ENCODE results near the gene TULP3.
"Not testable (repeated sequence)": the region's sequence is repeated elsewhere in the genome, so short reads cannot be mapped to it uniquely, and the experiment has no call there.

Gene TULP3

DNA sequence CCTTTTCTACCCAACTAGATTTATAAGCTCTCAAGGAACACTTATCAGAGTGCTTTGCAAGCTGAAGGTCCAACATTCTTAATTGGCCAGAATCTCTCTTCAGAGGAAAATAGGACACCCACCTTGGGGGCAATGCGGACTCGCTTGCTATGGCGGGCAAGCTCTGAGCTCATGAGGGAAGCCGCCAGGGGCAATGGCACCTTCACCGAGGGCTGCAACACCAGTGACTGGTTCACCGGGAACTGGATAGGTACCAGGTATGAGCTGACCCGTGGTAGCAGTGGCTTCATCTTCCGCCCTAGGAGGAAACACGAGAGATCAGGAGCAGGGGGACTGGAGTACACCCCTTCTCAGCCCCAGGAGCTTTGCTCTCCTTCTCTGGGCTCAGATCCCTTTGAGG lies 26.5 kb upstream of the TULP3 start:
- Histone ChIP-seq H3K4me2 (no peak overlapping the region), H3K27me3 (ENCODE audit: insufficient read depth, low read depth) (no peaks in the 10 kb centered on the region), H2AFZ (ENCODE audit: low read depth) (no peak overlapping the region), H3K4me1 (ENCODE audit: low read depth, poor library complexity, severe bottlenecking) (no peaks in the 10 kb centered on the region), H3K9ac (no peak overlapping the region), H3K27ac (no peak overlapping the region), H3K79me2 (ENCODE audit: insufficient read depth, low read depth) (no peaks in the 10 kb centered on the region), H4K20me1 (ENCODE audit: insufficient read depth) (no peaks in the 10 kb centered on the region), H3K4me3 (IDR thresholded peaks at IDR 0.05; ENCODE audit: insufficient read depth, low read depth, low read length) (no peak overlapping the region), H3K36me3 (ENCODE audit: insufficient read depth) (peaks cover 10% of the 10 kb centered on the region; the same call in 1 of the 2 replicates)
- TF ChIP-seq, protein P1, sequence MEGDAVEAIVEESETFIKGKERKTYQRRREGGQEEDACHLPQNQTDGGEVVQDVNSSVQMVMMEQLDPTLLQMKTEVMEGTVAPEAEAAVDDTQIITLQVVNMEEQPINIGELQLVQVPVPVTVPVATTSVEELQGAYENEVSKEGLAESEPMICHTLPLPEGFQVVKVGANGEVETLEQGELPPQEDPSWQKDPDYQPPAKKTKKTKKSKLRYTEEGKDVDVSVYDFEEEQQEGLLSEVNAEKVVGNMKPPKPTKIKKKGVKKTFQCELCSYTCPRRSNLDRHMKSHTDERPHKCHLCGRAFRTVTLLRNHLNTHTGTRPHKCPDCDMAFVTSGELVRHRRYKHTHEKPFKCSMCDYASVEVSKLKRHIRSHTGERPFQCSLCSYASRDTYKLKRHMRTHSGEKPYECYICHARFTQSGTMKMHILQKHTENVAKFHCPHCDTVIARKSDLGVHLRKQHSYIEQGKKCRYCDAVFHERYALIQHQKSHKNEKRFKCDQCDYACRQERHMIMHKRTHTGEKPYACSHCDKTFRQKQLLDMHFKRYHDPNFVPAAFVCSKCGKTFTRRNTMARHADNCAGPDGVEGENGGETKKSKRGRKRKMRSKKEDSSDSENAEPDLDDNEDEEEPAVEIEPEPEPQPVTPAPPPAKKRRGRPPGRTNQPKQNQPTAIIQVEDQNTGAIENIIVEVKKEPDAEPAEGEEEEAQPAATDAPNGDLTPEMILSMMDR (conservative IDR thresholded peaks at IDR 0.05; ENCODE audit: low read depth, low read length): no peak

DNA sequence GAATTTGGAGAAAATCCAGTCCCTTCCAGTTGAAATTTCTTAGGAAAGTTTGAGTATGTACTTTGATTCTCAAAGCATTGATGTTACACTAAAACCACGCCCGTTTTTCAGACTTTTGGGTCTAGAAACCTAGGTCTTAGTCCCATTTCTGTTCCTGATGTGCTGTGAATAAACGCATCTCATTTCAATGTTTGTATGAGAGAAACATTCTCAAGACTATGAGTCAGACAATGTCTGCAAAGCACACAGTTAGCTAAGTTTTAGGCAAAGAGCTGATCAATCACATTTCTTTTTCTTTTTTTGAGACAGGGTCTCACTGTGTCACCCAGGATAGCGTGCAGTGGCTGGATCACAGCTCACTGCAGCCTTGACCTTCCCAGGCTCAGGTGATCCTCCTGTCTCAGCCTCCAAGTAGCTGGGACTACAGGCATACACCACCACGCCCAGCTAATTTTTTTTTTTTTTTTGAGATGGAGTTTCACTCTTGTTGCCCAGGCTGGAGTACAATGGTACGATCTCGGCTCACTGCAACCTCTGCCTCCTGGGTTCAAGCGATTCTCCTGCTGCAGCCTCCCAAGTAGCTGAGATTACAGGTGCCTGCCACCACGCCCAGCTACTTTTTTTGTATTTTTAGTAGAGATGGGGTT lies 21.6 kb upstream of the TULP3 start:
- H3K27me3 ChIP-seq (ENCODE audit: insufficient read depth, low read depth); H3K4me1 ChIP-seq (ENCODE audit: low read depth, poor library complexity, severe bottlenecking); H2AFZ ChIP-seq (ENCODE audit: low read depth); H3K27ac ChIP-seq; H3K9ac ChIP-seq; H4K20me1 ChIP-seq (ENCODE audit: insufficient read depth); H3K36me3 ChIP-seq (ENCODE audit: insufficient read depth); H3K4me3 ChIP-seq (IDR thresholded peaks at IDR 0.05; ENCODE audit: insufficient read depth, low read depth, low read length); H3K4me2 ChIP-seq: not testable (repeated sequence)
- H3K79me2 ChIP-seq (ENCODE audit: insufficient read depth, low read depth): peaks cover 22% of the 10 kb centered on the region; the same call in 1 of the 2 replicates

DNA sequence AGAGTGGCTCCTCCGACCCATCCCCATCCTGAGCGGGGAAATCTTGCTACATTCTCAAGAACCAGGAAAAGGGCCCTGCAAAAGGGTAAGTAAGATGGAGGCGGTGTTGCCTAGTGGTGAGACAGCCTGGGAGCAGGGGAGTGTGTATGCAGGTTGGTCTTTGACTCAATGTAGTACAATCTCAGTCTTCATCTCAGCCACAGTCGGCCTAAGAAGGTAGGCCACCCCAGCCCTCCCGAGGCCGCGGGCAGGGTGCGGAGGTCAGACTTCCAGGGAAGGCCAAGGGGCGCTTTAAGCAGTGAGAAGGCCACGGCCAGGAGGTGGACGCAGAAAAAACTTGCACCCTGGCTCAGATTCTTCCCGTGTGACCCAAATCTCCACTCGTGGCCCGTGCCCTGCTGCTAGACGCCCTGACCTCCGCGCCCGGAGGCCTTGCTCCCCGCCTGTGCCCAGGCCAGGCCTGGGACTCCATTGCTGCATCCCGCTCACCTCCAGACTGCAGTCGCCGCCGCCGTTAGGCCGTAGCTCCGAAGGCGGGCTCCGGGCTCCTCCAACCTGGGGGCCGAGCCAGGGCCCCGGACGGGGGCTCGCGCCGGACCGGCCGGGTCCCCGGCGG lies 14.2 kb upstream of the TULP3 start:
- H4K20me1 ChIP-seq (ENCODE audit: insufficient read depth): no peaks in the 10 kb centered on the region
- peak overlapping the region; percentile 66 for H3K4me2 ChIP-seq
- H3K27me3 ChIP-seq (ENCODE audit: insufficient read depth, low read depth): no peaks in the 10 kb centered on the region
- peak overlapping the region; percentile 93 for H3K9ac ChIP-seq
- peaks cover 72% of the 10 kb centered on the region for H3K79me2 ChIP-seq (ENCODE audit: insufficient read depth, low read depth)
- H3K4me1 ChIP-seq (ENCODE audit: low read depth, poor library complexity, severe bottlenecking): peaks cover 14% of the 10 kb centered on the region
- H3K36me3 ChIP-seq (ENCODE audit: insufficient read depth): no peaks in the 10 kb centered on the region; the same call in 1 of the 2 replicates
- peak overlapping the region; percentile 89 for H3K27ac ChIP-seq
- TF ChIP-seq, protein P1 (conservative IDR thresholded peaks at IDR 0.05; ENCODE audit: low read depth, low read length): no peak
- H2AFZ ChIP-seq (ENCODE audit: low read depth): peak overlapping the region; percentile 62
- no peak overlapping the region for H3K4me3 ChIP-seq (IDR thresholded peaks at IDR 0.05; ENCODE audit: insufficient read depth, low read depth, low read length)

DNA sequence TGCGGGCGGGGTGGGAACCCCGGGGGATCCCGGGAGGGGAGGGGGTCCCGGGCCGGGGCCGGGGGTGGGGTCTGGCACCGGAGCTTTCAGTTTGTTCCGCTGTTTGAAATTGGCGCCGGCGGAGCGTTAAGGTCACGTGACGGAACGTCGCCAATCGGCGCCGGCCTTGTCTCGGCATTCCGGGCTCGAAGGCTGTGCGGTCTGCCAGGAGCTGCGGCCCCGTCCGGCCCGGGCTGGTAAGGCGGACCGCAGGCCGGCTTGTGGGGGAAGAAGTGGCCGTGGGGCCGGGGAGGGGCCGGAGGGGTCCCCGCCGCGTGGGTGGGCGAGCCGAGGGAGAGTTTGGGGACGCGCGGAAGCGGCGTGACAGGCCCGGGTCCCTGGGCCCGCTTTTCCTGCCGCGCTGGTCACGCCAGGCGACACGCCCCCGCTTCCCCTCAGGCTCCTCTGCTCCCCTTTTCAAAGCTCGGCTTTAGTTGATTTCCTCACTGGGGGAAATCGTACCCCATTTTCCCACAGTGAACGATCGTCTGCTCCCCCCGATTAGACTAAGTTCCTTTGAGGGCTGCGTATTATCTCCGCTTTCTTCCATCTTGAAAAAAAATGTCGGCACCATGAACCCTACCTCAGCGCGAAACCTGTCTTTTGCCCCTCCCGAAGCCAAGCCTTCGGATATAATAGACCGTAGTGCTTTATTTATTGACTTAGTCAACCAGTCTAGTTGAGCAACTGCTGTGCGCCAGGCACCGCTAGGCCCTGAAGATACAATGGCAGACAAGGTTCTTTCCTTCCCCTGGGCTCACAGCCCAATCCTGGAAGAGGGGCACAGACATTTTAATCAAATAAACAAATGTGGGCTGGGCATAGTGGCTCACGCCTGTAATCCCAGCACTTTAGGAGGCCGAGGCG lies 13.4 kb upstream of the TULP3 start, which contains the start of the genes FOXM1 and RHNO1:
Gene FOXM1, minus strand, starts transcription at position 128 of the 906 bp plus-strand sequence. CDS start 2,696 bp downstream, outside the sequence.
Gene RHNO1, plus strand, starts transcription at position 177 of the 906 bp plus-strand sequence. CDS start 8,144 bp downstream, outside the sequence.
- Histone ChIP-seq H2AFZ (ENCODE audit: low read depth) (peak within 1 kb of the TSS; percentile 62), H3K4me2 (peak within 1 kb of the TSS; percentile 88), H3K27me3 (ENCODE audit: insufficient read depth, low read depth) (no peaks in the 10 kb centered on the region), H3K4me1 (ENCODE audit: low read depth, poor library complexity, severe bottlenecking) (peaks cover 14% of the 10 kb centered on the region), H3K36me3 (ENCODE audit: insufficient read depth) (no peaks in the 10 kb centered on the region; the same call in 1 of the 2 replicates), H3K9ac (peak within 1 kb of the TSS; percentile 93), H3K79me2 (ENCODE audit: insufficient read depth, low read depth) (peaks cover 66% of the 10 kb centered on the region), H3K27ac (peak within 1 kb of the TSS; percentile 89), H3K4me3 (IDR thresholded peaks at IDR 0.05; ENCODE audit: insufficient read depth, low read depth, low read length) (no peak within 1 kb of the TSS), H4K20me1 (ENCODE audit: insufficient read depth) (no peaks in the 10 kb centered on the region)
- TF ChIP-seq, protein P1 (conservative IDR thresholded peaks at IDR 0.05; ENCODE audit: low read depth, low read length): no peak
